GM21825 (cell line): ENCODE results near the gene ZNF516.
"Not testable (repeated sequence)": the region's sequence is repeated elsewhere in the genome, so short reads cannot be mapped to it uniquely, and the experiment has no call there.

Experiments used
- ATAC-seq: cut with Tn5 transposase; IDR thresholded peaks from one replicate; pipeline ENCODE4 v1.9.1; 2021; ENCODE audit warnings: mild to moderate bottlenecking, moderate library complexity; ENCODE audit not compliant: unreplicated experiment

The ZNF516 gene

DNA sequence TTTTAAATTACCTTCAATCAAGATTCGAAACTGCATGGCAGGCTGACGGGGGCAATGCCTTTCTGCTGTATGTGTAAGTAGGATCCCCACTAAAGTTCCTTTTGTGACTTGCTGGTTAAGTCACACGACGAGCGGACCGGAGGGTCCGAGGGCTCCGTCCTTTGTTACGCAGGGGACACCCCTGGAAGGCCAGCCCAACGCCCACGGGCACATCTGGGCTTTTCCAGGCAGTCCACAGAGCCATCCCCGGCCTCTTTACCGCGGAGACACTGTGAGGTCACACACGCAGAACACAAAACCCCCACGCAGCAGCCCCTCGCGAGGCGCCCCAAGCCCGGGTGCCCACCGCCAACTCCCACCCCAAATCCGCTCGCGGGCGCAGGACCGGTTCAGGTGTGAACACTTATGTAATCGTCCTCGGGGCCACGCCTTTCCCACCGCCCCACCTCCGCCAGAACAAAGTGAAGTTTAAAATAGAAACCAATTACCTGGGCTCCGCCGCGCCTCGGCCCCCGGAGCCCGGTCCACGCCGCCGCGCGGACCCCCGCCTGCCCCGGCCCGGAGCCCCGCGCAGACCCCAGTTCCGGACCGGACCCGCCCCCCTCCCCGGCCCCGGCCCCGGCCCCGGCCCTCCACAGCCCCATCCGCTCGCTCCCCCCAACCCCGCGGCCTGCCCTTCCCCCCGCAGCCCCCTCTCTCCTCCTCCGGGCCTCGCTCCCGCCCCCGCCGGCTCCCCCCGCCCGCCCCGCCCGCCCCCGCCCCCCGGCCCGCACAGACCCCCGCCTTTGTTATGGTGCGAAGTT is 4.2 kb downstream of the ZNF516 start:
- ATAC-seq = no peak

DNA sequence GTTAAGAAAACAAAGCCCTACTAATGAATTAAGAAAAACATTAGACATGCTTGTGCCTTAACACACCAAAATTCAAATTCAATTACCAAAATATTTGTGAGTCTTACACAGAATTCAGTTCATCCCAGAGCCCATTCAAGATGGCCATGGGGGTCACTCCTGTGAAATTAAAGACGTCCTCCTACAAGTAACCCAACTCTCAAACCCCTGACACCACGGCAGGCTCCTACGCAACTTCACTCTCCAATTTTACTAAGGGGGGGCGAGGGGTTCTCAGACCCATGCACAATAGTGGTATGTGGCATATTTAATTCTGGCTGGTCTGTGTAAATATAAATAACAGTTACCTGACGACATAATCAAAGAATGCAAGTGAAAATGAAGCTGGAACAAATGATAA is 5.0 kb downstream of the ZNF516 start:
- no peak for ATAC-seq

DNA sequence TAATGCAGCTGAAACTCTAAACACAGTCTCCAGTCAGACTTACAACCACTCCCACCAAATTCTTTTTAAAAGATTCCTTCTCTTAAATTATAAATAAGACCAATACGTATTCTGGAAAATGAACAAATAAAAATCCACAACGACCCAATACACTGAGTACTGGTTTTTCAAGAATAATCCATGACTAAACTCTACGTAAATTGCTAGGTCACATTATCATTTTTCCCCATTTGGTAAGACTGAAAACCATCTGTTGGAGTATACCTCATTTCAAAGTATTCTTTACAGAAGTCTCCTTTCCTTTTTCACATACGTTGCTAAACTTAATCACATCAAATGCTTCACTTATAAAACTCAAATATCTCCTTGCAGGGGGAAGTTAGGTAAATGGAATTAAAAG is 6.0 kb downstream of the ZNF516 start:
- no peak for ATAC-seq

DNA sequence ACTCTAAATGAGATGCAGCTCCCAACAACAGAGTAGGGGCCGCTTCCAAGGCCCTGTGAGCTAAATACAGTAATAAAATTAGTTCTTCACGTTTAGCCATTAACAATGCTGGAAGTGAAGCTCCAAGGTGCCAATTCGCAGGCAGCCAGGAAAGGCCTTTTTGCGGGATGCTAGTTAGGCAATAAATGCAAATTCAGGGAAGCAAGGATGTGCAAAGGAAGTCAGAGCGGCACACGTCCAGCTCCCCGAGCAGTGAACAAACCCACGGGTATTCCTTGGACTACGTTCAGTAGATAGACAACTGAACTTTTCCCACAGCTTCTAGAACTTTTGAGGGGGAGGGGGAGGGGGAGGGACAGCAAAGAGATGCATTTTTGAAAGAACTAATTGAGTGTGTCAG is 6.9 kb downstream of the ZNF516 start:
- ATAC-seq = no peak

DNA sequence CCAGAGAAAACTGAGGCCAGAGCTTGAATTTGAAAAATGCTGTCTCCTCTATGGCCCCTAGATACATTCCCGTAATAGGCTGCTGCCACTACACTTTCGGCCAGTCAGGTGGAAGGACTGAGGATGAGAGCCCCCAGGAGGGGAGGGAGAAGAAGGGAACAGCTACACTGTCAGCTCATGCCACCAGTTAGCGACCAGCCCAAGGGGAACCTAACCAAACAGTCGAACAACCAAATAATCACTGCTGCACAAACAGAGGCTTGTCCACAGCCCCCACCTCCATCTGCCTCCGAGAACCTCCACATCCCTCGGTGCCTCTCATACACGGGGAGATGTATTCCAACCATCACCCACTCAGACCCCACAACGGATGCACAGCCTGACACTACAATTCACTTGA is 7.3 kb downstream of the ZNF516 start:
- no peak for ATAC-seq

DNA sequence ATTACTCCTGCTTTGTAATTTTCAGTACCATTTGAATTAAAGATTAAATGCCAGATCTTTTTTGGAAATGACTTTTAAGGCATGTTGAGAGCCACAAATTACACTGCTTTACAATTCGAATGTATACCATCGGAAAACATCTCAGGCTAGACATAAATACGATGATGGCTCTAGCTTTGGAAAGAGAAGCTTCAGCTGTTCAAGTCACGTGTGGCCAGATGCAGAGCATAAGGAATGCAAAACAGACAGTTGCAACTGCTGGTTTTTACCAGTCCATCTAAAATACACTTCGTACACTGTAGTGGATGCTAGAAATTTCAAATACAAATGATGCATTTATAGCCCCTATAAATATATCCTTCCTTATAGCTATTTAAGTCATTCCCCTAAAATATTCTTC is 8.0 kb downstream of the ZNF516 start:
- ATAC-seq = no peak

DNA sequence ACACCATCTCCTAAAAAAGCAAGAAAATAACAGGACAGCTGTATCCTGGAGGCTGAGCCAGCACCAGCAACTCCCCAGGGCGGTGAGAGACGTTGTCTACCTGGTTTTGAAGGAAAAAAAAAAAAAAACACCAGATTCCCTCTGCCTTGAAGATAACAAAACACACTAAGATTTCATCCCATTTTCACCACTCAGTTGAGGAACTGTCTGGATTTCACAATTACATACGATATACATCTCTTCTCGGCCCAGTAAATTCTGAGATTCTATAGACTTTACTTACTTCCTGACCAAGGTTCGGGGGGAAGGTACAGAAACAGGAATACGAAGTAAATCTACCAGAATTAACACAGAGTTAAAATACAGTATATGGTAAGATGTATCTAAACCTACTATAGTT is 8.5 kb downstream of the ZNF516 start:
- ATAC-seq = no peak

DNA sequence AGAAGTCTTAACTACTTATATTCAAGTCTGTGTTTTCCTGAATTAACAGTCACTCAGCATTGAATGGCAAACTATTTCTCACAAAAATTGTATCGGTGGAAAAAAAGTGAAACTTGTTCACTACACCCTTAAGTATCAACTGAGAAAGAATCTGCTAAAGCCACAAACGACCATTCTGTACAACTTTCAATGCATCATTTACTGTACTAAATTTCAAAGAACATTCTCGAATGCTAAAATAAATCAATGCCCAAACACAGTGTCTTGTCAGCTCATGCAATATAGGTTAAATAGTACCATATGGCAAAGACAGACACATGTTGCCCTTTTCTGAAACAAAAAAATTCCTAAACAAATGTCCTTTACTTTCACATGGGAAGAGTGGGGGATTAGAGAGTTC is 9.0 kb downstream of the ZNF516 start:
- no peak for ATAC-seq

DNA sequence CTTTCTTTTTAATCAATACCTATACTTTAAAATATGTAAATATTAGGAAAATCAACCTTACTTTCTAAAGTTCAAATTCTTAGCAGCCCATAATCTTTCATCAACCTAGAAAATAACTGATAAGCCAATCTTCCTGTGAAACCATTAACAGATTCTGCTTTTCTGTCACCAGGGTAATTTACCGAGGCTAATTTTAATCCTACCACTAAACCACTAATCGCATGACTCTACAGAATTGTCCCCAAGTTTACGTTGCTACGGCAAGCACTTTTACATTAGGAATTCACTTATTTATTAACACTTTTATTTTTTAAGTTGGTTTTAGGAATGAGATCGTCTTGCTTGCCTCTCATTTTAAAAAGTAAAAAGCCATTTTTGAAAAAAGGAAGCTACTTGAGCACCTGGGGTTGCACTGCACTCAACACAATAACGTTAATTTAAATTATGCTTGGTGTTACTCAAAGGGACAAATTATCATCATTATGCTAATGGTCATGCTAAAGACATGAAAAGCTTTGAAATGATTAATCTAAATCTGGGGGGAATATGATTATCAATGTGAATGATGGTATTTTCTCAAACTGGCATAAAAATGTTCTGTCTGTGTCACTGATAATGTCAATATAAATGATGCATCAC is 10.2 kb downstream of the ZNF516 start:
- ATAC-seq = peak; percentile 42

DNA sequence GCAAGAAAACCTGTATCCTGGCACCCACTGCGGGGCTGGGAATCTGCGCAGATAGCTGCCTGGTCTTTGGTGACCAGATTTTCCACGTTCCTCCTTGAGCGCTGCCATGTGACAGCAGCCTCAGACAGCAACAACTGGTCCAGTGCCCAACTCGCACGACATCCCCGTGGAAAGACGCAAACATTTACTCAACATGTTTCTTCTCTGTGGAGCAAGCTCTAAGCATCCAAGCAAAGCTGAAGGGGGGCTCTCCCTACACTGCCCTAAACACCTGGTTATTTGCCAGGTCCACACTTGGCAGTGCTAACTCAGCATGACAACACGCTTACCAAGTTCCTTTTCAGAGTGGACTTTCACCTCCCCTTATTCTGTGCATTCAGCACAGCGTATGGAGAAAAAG is 11.3 kb downstream of the ZNF516 start:
- ATAC-seq = no peak

DNA sequence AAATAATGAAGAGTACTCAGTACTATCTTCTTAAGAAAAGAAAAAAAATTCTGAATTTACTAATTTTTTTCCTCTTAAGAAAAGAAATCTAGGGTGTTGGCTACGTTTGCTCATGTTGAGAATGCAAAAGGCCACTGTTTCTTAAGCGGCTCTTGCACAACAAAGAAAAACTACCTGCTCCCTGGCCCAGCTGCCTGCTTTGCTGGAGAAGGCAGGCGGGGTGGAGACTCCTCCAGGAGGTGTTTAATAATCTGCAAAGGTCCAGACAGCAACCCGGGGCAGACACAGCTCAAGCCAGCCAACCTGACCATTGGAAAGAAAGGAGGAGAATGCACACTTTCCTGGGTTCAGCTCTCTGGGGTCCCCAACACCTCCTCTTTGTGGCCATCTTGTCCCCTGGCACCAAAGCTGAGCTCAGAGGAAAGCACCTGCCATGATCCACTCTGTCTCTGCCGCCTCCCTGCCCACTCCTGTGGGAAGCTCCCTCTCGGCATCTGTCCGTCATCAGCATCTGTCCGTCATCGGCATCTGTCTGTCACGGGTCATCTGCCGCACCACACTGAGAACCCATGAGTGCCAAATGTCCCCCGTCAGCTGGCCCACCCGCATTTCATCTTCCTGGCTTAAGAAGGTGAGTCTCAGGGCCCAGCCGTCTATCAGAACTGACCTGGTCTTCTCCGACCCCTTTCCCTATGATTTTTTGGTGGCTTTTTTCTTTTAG is 11.9 kb downstream of the ZNF516 start:
- no peak for ATAC-seq

DNA sequence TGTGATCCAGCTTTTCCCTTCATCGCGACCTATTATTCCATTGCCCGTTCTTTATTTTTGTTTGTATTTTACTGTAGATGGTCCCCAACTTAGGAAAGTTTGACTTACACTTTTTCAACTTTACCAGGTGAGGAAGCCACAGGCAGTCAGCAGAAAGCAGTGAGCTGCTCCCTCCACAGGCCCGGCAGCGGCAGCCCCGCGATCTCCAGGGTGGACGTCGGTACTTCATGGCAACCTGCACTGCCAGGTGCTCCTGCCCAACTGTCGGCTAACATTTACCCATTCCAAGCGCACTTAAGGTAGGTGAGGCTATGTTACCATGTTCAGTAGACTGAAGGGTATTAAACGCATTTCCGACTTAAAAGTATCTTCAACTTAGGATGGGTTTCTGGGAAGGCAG is 12.8 kb downstream of the ZNF516 start:
- no peak for ATAC-seq

DNA sequence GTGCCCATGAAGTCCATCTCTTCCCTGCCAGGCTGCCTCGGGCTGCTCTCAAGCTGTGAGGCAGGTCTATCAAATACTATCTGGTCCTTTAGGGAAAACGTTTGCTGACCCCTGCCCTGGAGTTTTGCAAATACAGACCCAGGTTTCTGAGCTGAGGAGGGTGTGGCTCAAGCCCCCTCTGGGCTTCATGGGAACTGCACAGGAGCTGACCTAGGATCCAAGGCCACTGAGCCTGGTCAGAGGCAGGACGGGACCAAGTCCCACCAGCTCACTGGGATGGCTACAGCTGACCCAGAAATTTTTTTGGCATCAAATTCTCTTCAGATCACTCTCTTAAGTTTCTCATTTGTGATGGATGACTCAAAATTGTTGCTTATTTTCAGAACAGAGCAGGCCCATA is 14.1 kb downstream of the ZNF516 start:
- no peak for ATAC-seq

DNA sequence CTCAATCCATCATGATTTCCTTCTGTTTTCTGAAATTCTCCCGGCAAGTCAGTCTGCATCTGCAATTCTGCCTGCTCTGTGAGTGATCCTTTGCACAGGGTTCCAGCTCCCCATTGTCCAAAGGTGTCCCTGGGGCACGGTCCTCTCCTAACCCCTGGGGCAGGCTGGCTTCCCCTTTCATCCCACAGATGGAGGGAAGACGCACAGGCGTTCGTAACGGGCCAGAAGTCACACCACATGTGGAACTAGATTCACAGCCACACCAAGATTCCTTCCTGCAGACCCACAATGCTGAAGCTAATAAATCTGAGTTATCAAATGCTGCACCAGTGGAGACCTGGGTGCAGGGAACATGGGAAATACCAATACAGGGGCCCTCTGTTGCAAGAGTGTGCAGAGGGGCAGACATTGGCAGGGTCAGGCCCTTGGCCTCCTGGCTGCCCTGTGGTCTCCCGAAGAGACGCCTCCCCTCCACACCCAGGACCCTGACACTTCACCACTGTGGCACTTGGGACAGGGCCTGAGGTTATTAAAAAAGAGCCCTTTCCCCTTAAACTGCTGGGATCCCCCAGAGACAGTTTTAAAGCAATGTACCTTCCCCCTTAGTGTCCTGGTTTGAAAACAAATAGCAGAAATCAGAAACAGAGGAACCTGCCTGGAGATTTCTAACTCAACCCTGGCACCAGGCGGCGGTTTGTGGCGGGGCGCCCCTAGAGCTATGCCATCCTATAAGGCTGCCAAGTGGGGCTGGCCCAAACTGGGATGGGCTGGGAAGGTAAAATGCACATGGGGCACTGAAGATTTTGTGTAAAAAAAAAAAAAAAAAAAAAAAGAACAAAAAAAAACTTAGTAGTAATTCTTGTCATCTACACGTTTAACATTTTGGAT is 15.4 kb downstream of the ZNF516 start:
- no peak for ATAC-seq

DNA sequence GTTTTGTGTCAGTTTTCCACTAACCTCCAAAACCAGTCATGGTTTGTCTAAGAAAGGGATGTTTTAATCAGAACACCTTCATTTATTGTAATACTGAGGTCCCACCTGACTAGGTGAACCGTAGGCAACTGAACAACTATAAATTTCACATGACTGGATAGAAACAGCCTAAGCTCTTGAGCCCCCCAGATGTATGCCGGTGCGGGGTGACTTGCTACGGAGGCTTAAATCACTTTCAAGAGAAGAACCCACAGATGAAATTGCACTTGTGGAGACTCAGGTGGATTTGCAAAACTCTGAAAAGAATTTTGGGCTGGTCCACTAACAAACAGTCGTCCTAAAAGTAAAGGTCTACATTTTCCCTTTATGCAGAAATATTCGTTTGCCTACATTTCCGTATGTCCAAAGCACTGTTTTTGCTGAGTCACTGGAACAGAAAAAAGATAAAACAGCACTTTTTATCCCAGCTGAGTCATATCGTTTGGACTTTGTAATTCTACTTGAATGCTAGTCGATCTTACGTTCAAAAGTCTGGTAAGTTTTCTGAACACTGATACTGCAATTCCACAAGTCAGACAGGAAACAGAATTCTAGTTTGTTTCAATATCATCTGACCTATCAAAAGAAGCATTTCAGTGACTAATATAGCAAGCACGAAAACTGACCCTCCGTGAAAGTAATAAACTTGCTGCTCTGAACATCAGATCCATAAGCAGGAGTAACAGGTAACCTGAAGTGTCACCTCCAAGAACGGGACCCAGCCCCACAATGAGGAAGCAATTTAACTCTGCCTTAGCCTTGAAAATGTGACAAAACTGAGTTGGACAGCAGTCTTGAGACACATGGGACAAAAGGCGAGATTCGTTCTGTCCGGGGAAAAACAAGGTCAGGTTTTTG is 18.1 kb downstream of the ZNF516 start:
- ATAC-seq = peak; percentile 66

DNA sequence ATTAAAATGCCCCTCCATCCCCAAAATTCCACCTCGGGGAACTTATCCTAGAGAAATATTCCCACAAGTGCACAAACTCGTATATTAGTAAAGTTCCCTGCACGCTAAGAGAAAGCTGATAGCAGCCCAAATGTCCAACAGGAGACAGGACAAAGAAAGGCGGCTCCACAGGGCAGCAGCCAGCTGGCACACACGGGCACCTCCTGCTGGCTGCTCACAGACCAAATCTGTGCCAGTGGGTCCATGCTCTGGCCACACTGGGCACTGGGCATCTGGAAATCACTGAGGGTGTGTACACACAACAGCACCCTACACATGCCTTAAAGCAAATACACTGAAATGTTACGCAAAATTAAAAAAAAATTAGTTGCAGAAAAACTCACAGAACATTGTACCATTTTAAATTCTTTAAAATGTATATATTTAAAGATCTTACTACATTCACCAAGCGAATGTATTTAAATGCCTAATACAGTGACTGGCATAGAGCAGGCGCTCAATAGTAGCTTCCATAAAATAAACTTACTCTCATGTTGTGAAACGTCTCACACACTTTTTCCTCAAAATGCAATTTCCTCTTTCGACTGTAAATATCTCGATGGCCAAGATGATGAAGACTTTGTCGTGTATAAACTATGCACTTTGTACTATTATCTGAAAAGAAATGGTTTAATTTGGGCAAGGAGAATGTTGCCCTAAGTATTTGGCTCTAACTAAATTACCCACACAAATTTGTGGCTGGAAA is 19.4 kb downstream of the ZNF516 start:
- no peak for ATAC-seq

DNA sequence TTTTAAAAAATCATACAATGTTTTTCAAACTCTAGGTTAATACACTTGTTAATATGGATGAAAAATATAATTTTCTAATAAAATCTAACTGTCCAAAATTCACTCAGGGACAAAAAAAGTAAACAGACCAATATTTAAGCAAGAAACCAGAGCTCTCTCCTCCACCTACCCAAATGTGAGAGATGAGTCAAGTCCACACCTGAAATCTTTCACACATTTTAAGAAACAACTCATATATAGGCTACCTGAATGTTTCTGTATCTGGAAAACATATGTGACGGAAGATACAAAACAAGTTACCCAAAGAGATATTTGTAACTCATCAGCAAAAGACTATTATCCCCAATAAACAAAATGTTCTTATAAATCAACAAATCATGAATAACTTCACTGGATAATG is 20.2 kb downstream of the ZNF516 start:
- no peak for ATAC-seq

DNA sequence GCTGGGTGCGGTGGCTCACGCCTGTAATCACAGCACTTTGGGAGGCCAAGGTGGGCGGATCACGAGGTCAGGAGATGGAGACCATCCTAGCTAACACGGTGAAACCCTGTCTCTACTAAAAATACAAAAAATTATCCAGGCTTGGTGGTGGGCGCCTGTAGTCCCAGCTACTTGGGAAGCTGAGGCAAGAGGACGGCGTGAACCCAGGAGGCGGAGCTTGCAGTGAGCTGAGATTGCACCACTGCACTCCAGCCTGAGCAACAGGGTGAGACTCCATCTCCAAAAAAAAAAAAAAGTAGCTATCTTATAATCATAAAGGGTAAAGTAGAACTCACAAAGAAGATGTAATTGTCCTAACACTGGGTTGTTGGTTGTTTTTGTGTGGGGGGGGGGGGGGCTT is 21.5 kb downstream of the ZNF516 start:
- ATAC-seq = not testable (repeated sequence)

DNA sequence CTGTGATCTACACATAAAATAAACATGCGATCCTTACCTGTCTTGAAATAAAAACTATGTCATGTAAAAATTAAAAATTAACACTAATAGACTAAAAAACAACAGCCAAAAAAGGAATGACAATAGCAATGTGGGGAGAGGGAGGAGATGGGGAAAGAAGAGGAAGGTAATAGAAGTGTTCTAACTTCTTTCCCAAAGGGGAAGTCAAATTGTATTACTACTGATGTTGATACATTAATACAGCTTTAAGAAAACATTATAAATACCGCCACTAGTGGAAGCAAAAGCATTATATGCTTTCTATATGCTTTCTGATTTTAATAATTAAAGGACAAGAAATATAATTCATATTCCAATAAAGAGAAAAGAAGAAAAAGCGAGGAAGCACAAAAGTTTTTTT is 22.2 kb downstream of the ZNF516 start:
- ATAC-seq = no peak
